Lung (tissue), 12 donors: ENCODE measurements around the gene CDC42SE2. TPM values are rescaled to one million over a fixed set of nuclear protein-coding genes. Genes with fewer than 3 reads are reported as not detected.

Experiments
- ATAC-seq: fragments of 200-7000 bp; cut with Tn5 transposase; one replicate; pipeline ENCODE4 v1.9.1; 2020; ENCODE audit warnings: moderate number of reproducible peaks; ENCODE audit not compliant: insufficient read depth, low FRiP score
- DNase-seq, 3 donors: peaks; one replicate each; pipeline ENCODE4 v3.0.0-alpha.2; 2013 to 2017
- H3K27ac ChIP-seq, 2 donors: one replicate each; pipeline ENCODE4 v1.5.1; 2013; ENCODE audit warnings: mild to moderate bottlenecking in 2 of 2, moderate library complexity in 2 of 2, control low read depth in 1 of 2, inconsistent platforms in 1 of 2, low read depth in 1 of 2, low read length in 1 of 2
- H3K27me3 ChIP-seq, 3 donors: one replicate each; pipeline ENCODE4 v1.5.1; 2013; ENCODE audit warnings: low read length in 2 of 3; ENCODE audit not compliant: control insufficient read depth in 3 of 3, insufficient read depth in 3 of 3
- H3K36me3 ChIP-seq, 4 donors: one replicate each; pipeline ENCODE4 v1.5.1; 2013; ENCODE audit warnings: low read length in 4 of 4, mild to moderate bottlenecking in 1 of 4, moderate library complexity in 1 of 4; ENCODE audit not compliant: control insufficient read depth in 4 of 4, insufficient read depth in 4 of 4
- H3K4me1 ChIP-seq, 5 donors: one replicate each; pipeline ENCODE4 v1.5.1; 2013; ENCODE audit warnings: low read length in 5 of 5, mild to moderate bottlenecking in 2 of 5, moderate library complexity in 1 of 5; ENCODE audit not compliant: control insufficient read depth in 5 of 5, insufficient read depth in 5 of 5
- H3K4me3 ChIP-seq: one replicate; pipeline ENCODE4 v1.5.1; 2013; ENCODE audit warnings: mild to moderate bottlenecking, control low read depth, moderate library complexity
- H3K9ac ChIP-seq, 2 donors: one replicate each; pipeline ENCODE4 v1.5.1; 2013; ENCODE audit warnings: low read length in 2 of 2, control low read depth in 1 of 2; ENCODE audit not compliant: insufficient read depth in 1 of 2
- H3K9me3 ChIP-seq, 4 donors: one replicate each; pipeline ENCODE4 v1.5.1; 2013; ENCODE audit warnings: low read length in 3 of 4, mild to moderate bottlenecking in 1 of 4, moderate library complexity in 1 of 4; ENCODE audit not compliant: control insufficient read depth in 4 of 4, insufficient read depth in 3 of 4
- WGBS, 2 donors: extraction: QIAGEN DNeasy Blood & Tissue Kit; methylation state at CpG; one replicate each; pipeline ENCODE4 v1.1.7; 2013; 5-methylcytosine and 5-hydroxymethylcytosine counted together
- polyA plus RNA-seq, 2 donors: library from polyadenylated mRNA; stranded (reverse); fragments of 200-250 nt; gene quantifications; one replicate each; pipeline ENCODE4 v1.2.1, GENCODE V29; 2013
- total RNA-seq, 2 donors: library from RNA; depleted of rRNA in 1 of 2; stranded (reverse); fragments of >200 nt in 1 of 2; gene quantifications; one replicate each; pipeline ENCODE4 v1.2.1, GENCODE V29; 2014 to 2021
- TF ChIP-seq, protein P1 (sequence below): IDR thresholded peaks from 2 replicates; pipeline ENCODE4 v1.5.1; 2012; ENCODE audit warnings: mild to moderate bottlenecking; ENCODE audit errors: control extremely low read depth, extremely low read depth
- donor health status: control.
- donor health status: control.
- donor health status: Bipolar disorder and iron deficiency.
- donor health status: healthy.
- donor health status: DM: yes; HTN: yes; CAD: no.

The CDC42SE2 gene
- total and polyA plus RNA-seq, 4 donors, result 18.1 to 58.9 (median 28.4) TPM

DNA sequence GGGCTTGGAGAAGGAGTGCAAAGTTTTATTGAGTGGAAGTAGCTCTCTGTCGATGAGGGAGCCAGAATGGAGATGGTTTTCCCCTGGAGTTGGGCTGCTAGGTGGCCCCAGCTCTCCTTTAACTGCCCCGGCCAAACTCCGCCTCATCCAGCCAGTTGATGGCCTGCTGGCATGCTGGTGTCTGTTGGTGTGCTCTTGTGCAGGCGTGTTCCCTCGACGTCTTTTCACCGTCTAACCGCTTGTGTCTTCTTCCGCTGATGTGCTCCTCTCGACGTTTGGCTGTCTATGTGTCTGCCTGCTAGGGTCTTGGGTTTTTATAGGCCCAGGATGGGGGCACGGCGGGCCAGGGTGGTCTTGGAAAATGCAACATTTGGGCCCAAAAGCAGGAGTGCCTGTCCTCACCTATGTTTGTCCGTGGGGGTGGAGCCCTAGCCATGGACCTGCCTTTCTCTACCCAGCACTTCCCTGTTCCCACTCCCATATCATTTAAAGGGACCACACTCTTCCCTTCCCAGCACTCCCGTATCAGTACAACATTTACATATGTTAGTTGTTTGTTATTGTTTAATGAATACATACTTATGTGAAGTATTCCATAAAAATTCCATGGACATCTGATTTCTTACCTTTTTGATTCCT is 97.9 kb downstream of the CDC42SE2 start:
- no peak for DNase-seq
- TF ChIP-seq, protein P1, sequence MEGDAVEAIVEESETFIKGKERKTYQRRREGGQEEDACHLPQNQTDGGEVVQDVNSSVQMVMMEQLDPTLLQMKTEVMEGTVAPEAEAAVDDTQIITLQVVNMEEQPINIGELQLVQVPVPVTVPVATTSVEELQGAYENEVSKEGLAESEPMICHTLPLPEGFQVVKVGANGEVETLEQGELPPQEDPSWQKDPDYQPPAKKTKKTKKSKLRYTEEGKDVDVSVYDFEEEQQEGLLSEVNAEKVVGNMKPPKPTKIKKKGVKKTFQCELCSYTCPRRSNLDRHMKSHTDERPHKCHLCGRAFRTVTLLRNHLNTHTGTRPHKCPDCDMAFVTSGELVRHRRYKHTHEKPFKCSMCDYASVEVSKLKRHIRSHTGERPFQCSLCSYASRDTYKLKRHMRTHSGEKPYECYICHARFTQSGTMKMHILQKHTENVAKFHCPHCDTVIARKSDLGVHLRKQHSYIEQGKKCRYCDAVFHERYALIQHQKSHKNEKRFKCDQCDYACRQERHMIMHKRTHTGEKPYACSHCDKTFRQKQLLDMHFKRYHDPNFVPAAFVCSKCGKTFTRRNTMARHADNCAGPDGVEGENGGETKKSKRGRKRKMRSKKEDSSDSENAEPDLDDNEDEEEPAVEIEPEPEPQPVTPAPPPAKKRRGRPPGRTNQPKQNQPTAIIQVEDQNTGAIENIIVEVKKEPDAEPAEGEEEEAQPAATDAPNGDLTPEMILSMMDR, result no peak
- Histone ChIP-seq H3K27me3 (no peaks in the 10 kb centered on the region), H3K36me3 (peaks cover 3 to 7% (median 5%) of the 10 kb centered on the region in 4 donors), H3K9me3 (no peaks in the 10 kb centered on the region), H3K4me3 (no peak overlapping the region), H3K9ac (no peak overlapping the region), H3K4me1 (peaks cover 0 to 6% (median 0%) of the 10 kb centered on the region in 5 donors), H3K27ac (no peak overlapping the region)
- ATAC-seq, result no peak
- 92 to 96% methylated on average over 15 of the region's 15 CpGs for WGBS, 2 donors

DNA sequence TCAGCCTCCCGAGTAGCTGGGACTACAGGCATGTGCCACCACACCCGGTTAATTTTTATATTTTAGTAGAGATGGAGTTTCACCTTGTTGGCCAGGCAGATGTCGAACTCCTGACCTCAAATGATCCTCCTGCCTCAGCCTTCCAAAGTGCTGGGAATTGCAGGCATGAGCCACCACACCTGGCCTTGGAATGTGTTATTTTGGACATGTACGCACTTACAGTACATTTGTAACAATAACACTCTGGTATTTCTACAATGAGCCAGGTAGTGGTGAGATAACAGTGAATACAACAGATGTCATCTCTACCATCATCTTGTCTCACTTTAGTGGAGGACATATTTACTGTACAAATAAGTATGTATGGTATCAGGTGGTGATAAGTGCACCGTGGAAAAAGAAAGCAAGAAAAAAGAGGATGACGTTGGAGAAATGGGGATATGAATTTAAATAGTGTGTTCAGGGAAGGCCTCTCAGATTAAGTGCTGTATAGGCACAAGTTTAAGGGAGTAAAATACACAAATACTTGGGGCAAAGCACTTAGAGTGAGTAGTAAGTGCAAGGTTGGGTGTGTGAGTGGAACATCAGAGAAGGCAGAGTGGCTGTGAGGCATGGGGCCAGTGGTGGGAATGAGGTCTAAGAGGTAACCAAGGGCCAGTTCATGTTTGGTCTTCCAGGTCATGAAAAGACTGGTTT is 100.1 kb downstream of the CDC42SE2 start:
- TF ChIP-seq, protein P1, result no peak
- Histone ChIP-seq H3K27ac (peak overlapping the region in 1 of 2 donors; percentile 16), H3K36me3 (peaks cover 3 to 7% (median 5%) of the 10 kb centered on the region in 4 donors), H3K4me3 (no peak overlapping the region), H3K27me3 (no peaks in the 10 kb centered on the region), H3K9ac (peak overlapping the region in 1 of 2 donors; percentile 23), H3K4me1 (peaks cover 0 to 6% (median 0%) of the 10 kb centered on the region in 5 donors), H3K9me3 (no peaks in the 10 kb centered on the region)
- ATAC-seq (no peak), DNase-seq (no peak)
- 77 to 89% methylated on average over 6 of the region's 6 CpGs for WGBS, 2 donors

DNA sequence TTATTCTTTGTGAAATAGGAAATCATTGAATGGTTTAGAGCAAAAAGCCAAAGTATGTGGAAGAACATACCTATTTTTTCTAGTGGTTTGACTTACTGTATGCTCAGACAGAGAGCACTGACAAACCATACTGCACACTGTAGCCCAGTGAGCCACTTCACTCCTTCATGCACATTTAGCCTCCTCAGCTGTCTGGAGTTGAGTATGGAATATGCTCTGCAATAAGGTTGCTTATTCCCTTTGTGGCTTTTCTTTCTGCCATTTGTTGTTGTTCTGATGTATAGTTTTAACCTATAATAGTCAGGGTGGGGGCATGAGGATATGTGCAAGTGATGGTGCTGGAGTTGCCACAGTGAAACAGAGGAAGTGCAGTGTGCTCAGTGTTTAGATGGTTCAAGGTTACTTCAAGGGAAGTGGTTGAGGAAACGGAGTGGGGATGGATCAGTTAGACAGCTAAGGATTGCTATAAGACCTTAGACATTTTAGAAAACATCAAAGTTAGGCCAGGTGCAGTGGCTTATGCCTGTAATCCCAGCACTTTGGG is 100.7 kb downstream of the CDC42SE2 start:
- no peak overlapping the region for H3K27ac ChIP-seq

More for the DNA sequence above, 100.7 kb downstream of the CDC42SE2 start:
- no peak for ATAC-seq
- no peak overlapping the region for H3K4me3 ChIP-seq
- H3K9me3 ChIP-seq, result no peaks in the 10 kb centered on the region
- H3K27me3 ChIP-seq, result no peaks in the 10 kb centered on the region
- H3K4me1 ChIP-seq, result peaks cover 0 to 6% (median 0%) of the 10 kb centered on the region in 5 donors
- TF ChIP-seq, protein P1, result no peak
- H3K9ac ChIP-seq, result no peak overlapping the region
- peaks cover 3 to 7% (median 3%) of the 10 kb centered on the region in 4 donors for H3K36me3 ChIP-seq
- 8 to 46% methylated on average over 1 of the region's 1 CpG for WGBS, 2 donors
- DNase-seq, result no peak
